ENCODE measurements around the gene PHF11.

The PHF11 gene

DNA sequence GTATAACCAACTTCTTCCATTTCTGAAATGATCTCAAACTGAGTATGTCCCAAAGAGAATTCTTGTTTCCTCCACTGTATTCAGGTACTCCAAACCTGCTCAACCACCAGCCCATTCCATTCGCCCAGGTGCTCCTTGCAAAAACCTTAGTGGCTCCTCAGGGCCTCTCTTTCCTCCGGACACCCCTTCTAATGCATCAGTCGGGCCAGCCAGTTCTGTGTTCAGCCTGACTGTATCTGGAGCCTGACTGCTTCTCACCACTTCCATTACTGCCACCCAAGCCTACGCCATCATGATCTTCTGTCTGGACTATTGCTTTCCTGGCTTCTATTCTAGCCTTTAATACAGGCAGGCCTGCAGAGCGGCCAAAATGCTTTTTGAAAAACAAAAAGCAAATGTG, 1.5 kb downstream of the PHF11 start:
- no peak for DNase-seq (ENCODE audit: low spot score)
- no peak for FAIRE-seq

DNA sequence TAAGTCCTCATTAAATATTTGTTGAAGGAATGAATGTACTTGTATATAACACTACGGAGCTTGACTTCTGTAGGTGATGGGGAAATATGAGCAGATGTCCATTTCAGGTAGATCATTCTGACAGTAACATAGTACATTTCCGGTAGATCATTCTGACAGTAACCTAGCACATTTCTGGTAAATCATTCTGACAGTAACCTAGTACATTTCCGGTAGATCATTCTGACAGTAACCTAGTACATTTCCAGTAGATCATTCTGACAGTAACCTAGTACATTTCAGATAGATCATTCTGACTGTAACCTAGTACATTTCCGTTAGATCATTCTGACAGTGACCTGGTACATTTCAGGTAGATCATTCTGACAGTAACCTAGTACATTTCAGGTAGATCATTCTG, 2.5 kb downstream of the PHF11 start:
- DNase-seq (ENCODE audit: low spot score) (no peak), FAIRE-seq (no peak)

DNA sequence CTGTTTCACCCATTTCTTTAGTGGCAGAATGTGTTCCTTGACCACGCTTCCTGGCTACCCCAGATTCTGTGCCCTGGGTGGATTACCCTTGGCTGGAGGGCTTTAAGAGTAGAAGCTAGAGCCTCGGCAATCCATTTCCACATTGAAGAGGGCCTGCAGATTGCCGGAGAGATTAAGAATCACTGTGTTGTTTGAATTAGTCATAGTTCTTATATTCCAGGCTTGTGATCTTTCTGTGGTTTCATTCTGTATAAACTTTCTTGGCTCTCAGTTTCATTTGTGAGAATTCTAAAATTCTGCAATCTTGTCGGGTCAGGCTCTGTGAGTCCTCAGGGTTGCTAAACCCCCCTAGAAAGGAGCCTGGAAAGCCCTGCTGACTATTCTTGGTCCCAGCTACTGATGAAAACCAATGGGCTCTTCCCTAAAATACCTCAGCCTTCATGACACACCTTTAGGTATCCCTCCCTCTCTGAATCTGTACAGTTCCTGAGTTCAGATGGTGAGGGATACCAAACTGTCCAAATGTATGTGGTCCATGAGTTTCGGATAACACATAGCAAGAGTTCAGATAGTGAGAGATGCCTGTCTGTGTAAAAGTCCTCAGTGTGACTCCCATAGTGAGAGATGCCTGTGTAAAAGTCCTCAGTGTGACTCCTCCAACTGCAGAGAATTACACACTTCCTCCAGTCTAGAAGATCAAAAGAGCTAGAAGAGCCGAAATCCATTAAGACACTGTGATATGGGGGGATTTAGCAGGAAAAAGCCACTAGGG, 4.3 kb downstream of the PHF11 start:
- FAIRE-seq (no peak), DNase-seq (ENCODE audit: low spot score) (no peak)

DNA sequence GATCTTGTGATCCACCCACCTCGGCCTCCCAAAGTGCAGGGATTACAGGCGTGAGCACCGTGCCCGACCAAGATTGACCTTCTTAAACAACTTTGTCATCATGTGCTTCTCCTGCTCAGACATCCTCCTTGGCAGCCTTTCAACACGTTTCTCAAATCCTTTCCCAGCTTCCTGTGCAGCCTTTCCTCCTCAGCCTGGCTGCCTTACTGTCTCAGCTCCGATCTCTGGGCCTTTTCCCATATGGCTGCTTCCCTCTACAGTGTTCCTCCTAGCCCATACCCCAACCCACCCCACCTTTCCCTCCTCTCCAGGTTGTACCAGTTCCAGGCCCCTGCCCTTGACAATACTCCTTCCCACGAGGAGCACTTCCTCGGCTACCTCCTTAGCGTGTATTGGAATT, 7.2 kb downstream of the PHF11 start:
- FAIRE-seq (no peak), DNase-seq (ENCODE audit: low spot score) (no peak)

DNA sequence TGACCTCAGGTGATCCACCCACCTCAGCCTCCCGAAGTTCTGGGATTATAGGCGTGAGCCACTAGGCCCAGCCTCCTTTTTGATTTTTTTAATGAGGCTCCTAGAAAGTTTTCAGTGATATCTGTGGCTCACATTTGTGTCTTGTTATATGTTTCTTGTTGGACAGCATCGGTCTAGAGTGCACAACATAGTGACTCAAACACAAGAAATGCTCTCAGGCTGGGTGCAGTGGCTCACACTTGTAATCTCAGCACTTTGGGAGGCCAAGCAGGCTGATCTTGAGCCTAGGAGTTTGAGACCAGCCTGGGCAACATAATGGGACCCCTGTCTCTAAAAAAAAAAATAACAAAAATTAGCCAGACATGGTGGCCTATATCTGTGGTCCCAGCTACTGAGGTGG, 8.2 kb downstream of the PHF11 start:
- no peak for FAIRE-seq
- DNase-seq (ENCODE audit: low spot score), result no peak

DNA sequence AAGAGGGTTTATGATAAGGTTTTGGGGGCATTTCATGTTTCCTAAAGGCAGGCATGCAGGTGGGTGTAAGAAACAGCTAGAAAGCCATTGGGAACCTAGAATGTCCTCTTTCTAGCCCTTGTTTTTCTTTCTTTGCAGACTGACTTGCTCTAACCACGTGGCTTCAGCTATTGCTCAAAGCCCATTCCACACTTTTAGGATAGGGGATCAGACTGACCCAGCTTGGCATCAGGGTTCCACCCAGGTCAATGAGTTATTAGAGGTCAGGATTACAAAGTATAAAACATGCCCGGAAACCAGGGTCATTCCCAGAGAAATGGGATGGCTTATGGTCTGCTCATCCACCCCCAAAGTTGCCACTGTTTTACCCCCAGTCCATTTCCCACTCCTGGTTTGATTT, 16.8 kb downstream of the PHF11 start:
- DNase-seq (ENCODE audit: low spot score), result no peak

DNA sequence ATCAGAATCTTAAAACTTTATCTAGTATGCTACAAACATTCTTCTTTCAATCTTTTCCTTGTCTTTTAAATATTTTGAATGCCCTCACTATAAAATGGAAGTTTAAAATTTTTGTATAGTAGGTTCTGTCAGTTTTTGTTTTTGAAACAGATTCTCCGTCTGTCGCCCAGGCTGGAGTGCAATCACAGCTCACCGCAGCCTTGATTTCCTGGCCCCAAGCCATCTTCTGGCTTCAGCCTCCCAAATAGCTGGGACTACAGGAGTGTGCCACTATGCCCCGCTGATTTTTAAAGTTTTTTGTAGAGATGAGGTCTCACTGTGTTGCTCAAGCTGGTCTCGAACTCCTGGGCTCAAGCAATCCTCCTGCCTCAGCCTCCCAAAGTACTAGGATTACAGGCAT, 20.7 kb downstream of the PHF11 start:
- DNase-seq (ENCODE audit: low spot score) (no peak), FAIRE-seq (no peak)

More for the DNA sequence above, 16.8 kb downstream of the PHF11 start:
- FAIRE-seq, result no peak

DNA sequence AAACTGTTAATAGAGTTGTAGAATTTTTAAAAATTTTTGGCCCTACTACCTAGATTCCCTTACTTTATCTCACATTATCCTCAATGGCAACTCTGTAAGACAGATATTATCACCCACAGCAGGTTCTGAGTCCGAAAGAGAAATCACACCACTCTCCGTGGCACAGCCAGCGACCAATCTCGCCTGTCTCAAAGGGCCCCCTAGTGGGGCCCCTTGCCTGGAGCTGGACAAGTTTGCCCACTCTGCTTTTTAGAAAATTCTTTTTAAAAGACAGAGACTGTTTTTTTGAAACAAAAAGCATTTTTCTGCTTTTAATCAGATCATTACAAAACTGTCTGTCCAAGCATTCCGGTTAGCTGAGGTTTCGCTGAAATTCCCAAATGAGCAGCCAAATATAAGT, 21.7 kb downstream of the PHF11 start:
- no peak for FAIRE-seq
- DNase-seq (ENCODE audit: low spot score), result no peak

DNA sequence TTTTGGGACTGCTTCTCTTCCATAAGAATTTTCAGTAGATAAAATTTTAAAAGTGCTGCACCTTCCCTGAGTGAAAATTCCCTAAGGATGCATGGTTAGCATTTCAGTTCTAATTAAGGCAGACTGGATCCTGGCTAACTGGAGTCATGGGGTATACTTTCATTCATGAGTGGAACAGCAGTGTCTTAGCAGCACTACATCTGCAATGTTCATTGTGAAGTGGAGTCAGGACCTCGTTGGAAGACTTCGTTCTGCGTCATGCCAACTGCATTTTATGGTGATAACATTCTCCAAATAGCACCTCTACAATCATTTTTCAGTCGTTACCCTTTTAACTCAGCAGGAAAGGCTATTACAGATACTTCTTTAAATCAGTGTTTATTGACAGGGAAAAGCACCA, 25.5 kb downstream of the PHF11 start:
- FAIRE-seq, result no peak
- no peak for DNase-seq (ENCODE audit: low spot score)

DNA sequence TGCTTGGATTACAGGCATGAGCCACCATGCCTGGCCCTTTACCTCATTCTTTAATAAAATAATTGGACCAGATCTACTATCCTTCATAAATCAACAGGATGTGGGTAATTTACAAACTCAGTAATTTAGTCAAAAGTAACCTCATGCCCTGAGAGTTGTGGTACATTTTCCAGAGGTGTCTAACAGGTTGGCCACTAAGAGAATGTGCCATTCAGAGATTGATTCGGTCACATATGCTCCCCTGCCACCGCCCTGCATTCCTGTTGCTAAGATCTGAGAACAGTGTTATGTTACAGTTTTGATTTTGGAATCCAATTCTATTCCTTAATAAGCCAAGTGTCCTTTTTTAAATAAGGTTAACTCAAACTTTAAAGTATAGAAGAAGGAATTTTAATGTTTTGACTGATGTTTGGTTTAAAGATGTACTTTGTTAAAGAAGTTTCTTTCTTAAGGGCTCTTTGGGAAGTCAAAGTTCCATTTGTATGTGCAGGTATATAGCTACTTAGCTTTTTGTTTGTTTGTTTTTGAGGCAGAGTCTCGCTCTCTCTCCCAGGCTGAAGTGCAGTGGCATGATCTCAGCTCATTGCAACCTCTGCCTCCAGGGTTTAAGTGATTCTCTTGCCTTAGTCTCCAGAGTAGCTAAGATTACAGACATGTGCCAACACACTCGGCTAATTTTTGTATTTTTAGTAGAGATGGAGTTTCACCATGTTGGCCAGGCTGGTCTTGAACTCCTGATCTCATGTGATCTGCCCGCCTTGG, 29.2 kb downstream of the PHF11 start:
- FAIRE-seq (no peak), DNase-seq (ENCODE audit: low spot score) (no peak)

DNA sequence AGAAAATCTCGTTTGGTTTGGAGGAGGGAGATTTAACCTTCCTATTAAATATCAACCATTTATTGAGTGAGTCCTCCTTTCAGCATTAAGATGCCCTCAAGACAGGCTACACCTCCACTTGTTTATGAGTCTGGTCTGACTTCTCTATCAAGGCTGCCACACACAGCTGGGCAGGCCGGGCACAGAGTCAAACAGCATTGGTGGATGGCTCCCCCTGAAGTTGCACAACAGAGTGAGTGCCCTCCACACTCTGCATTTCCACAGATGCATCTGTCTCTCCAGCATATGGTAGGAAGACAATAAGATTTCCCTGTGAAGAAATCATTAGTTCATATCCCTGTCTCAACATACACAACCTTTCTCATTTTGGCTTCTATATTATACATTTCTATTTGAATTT, 31.4 kb downstream of the PHF11 start:
- FAIRE-seq (no peak), DNase-seq (ENCODE audit: low spot score) (no peak)

DNA sequence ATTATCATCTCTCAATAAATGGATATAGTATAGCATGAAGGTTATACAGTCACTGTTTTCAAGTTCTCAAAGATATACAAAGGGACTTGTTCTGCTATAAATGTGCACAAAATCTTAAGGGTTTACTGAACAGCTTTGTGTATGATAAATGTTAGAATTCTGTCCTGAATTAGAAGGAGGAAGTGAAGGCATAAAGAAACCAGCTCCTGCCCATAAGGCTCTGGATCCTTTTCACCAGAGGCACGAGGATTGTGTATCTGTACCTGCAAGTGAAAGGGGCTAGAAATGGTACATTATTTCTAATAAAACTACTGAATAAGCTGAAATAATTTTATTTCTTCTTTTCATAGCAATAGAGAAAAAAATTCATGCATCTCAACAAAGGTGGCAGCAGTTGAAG, 32.4 kb downstream of the PHF11 start:
- DNase-seq (ENCODE audit: low spot score) (no peak), FAIRE-seq (no peak)

DNA sequence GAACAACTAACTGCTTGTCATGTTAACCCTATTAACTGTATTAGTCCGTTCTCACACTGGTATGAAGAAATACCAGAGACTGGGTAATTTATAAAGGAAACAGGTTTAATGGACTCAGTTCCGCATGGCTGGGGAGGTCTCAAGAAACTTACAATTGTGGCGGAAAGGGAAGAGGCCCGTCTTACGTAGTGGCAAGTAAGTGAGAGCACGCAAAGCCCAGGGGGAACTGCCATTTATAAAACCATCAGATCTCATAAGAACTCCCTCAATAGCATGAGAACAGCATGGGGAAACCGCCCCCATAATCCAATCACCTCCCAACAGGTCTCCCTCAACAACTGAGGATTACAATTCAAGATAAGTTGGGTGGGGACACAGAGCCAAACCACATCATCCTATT, 34.7 kb downstream of the PHF11 start:
- no peak for FAIRE-seq
- no peak for DNase-seq (ENCODE audit: low spot score)

DNA sequence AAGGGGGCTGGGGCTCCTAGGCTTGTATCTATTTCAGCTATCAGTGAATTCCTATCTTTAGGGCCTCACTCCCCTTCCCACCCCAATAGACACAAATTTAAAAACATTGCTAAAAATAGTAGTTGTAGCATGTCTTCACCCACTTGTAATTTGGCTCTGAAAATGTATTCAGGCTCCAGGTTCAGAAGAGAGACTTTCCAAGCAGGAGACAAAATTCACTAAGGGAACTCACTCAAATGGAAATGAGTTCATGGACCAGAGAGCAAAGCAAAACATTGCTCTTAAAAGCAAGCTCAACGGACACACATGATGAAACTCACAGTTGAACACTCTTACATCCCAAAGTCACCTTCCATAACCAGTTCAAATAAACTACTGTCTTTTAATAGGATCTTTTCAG, 36.8 kb downstream of the PHF11 start:
- DNase-seq (ENCODE audit: low spot score) (no peak), FAIRE-seq (no peak)

DNA sequence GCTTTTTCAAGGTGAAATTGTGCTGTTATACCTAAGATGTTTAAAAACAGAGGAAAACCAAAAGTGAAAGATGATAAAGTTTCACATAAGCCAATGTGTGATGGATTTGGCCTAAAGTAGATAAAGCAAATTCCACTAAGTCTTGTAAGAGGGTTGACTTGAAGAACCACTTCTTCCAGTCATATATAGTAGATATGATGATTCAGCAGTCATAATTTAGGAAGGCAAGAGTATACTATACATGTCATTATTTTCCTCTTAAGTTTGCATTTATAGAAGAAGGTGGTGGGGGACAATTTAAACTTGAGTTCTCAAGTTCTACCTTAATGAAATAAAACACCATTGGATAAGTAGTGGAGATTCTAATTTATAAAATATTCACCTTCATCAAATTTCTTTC, 37.3 kb downstream of the PHF11 start:
- FAIRE-seq, result no peak
- DNase-seq (ENCODE audit: low spot score), result no peak

DNA sequence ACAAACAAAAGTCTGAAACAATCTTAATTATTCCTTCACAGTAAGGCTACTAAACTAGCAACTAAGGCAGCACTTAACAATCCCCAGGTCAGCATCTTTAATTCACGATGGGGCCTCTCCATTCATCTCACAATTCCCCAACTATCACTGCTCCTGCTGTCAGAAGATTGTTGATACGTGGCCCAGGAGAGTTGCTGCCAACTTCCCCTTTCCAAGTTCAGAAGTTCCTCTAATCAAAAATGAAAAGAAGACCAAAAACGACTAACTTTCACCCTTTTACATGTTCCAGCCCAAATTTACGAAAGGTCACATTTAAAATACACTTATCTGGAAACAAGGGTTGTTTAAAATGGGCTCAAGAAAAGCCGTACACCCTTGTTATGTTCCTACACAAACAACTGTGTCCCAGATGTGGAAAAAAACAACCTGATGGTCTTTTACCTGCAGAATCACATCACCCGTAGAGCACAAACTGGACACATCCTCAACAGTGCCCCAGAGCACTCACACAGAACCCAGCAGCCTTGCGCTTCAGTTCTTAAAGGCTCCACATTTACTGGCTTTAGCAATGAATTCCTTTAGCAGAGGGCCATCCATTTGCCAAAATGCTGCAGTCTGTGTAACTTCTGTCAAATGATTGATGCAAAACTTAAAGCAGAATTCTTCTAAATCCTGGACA, 38.0 kb downstream of the PHF11 start:
- FAIRE-seq, result no peak

DNA sequence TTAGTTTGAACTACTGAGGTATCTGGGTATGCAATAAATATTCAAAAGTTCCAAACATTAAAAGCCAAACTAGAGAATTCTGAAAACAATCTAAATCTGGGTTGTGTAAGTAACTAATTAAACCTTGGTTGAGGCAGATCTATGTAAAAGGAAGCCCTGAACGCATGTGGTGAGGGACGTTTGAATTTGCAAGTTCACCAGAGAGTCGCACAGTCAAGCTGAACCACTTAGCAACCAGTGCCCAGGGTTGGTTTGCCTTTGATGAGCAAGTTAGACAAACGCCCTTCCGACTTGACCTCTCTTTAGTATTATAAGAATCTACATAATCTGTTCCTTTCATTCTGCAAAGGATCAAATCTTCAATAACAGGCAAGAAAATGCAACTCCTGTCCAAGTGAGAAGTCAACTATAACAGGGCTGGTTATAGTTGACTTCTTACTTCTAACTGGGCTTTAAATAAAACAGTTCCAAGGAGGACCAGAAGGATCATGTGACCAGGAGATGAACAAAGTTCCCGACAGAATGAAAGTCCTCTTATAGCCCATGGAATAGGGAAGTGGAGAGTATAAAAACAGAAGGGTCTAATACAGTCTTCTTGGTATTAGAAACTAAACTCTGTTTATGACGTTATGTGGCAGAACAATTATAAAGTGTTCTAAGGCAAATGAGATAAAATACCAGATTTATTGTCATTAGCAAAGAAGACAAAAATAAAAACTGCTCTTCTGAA, 40.6 kb downstream of the PHF11 start:
- FAIRE-seq, result no peak
- DNase-seq (ENCODE audit: low spot score), result no peak

More for the DNA sequence above, 38.0 kb downstream of the PHF11 start:
- no peak for DNase-seq (ENCODE audit: low spot score)

DNA sequence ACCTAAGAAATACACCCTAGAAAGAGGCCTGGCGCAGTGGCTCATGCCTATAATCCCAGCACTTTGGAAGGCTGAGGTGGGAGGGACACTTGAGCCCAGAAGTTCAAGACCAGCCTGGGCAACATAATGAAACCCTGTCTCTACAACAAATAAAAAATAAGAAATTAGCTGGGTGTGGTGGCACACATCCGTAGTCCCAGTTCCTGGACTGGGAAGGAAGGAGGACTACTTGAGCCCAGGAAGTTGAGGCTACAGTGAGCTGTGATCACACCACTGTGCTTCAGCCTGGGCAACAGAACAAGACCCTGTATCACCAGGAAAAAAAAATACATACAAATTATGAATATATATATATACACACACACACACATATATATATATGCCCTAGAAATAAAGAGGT, 42.7 kb downstream of the PHF11 start:
- FAIRE-seq, result no peak

DNA sequence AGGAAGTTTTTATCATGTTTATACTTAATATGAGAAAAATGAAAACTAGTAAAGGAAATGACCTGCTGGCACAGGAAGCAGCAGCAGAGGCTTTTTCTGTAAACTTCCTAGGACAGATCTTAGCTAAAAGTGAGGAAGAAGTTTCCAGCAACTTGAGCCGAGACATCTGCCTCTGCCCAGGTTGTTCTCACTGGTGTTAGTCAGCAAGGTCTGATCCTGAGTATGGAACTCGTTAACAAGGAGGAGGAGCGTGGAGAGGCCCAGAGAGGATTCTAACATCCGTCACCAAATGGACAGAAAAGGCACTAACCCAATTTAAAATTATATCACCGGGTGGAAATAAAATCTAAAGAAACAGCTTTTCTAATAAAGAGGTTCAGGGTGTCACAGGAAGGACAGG, 43.6 kb downstream of the PHF11 start:
- no peak for FAIRE-seq
- no peak for DNase-seq (ENCODE audit: low spot score)

More for the DNA sequence above, 42.7 kb downstream of the PHF11 start:
- DNase-seq (ENCODE audit: low spot score), result no peak

DNA sequence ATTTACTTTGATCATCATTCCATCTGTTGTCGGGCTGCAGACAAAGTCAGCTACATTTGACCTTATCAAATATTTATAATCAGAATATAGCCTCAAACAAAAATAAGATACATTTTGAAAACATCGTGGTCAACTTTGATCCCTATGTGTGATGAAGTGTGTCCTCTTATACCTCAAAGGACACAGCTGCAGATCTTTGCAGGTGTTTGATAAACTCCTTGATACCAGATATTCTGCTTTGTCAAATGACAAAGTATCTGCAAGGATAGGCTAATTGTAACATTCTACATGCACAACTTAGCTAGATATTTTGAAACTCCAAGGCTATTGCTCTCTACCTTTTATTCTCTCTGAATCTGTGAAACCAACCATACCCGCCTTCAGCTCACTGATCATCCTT, 44.0 kb downstream of the PHF11 start:
- FAIRE-seq, result no peak
- no peak for DNase-seq (ENCODE audit: low spot score)

DNA sequence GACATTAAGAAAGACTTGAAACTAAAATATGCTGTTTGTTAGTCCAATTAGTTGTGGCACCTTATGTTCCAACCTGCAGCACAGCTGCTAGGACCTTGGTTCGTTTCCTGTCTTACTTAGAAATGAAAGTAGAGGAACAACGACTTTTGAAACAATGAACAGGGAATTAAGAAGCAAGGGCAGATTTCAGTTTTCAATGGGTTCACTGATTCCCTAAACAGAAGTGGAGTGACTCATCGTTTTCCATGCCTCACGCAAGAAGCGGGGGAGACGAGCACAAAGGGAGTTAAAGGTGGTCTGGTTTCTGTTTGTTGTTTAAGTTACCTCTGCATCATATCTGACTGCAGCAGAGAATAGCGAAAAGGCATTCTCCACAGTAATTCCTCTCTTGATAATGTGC, 44.8 kb downstream of the PHF11 start:
- FAIRE-seq (no peak), DNase-seq (ENCODE audit: low spot score) (no peak)

DNA sequence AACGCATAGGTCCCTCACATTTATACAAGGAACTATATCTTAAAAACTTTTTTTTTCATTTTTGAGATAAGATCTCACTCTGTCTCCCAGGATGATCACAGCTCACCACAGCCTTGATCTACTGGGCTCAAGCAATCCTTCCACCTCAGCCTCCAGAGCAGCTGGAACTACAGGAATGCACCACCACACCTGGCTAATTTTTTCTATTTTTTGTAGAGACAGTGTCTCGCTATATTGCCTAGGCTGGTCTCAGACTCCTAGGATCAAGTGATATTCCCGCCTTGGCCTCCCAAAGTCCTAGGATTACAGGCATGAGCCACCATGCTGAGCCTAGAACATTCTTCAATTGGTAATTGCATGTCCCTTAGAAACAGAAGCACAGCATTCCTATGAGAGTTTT, 47.9 kb downstream of the PHF11 start:
- DNase-seq (ENCODE audit: low spot score) (no peak), FAIRE-seq (no peak)

Measured in RCC 7860 (cell line).